Measurements from ENCODE around the gene KRT38. TPM values are rescaled to one million over a fixed set of nuclear protein-coding genes. Genes with fewer than 3 reads are reported as not detected.

Gene KRT38
- total and polyA plus RNA-seq, 4 donors: not detected

DNA sequence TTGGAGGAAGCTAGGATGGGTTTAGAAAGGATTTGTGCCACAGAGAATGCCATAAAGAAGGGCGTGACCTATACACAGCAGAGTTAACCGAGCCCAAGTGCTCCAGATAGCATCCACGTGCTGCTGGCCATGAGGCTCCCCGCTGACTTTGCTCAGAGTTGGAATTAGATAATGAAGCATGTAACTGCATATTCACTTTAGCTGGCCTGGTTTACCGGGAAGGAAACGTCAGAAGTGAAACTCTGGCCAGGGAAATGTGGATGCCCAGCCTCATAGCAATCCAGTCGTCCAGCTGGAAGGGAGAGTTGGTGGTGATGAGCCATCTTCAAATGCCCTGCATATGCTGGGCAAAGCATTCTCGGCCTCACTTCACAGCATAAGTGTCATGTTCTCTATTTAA, 34.1 kb upstream of the KRT38 start:
- no peak for DNase-seq
- no peak overlapping the region for H3K4me3 ChIP-seq
- 75 to 79% methylated on average over 8 of the region's 8 CpGs for WGBS, 2 donors
- H3K9me3 ChIP-seq (ENCODE audit: control insufficient read depth in 4 of 4, insufficient read depth in 3 of 4, low read length in 3 of 4): peaks cover 0 to 4% (median 2%) of the 10 kb centered on the region in 4 donors
- no peak overlapping the region for H3K9ac ChIP-seq (ENCODE audit: insufficient read depth in 1 of 2, low read length in 2 of 2)
- TF ChIP-seq CTCF (IDR thresholded peaks at IDR 0.05; ENCODE audit: control extremely low read depth, extremely low read depth): no peak
- no peak overlapping the region for H3K27ac ChIP-seq (ENCODE audit: low read depth in 1 of 2, low read length in 1 of 2)
- no peak for ATAC-seq (ENCODE audit: insufficient read depth, low FRiP score)
- H3K36me3 ChIP-seq (ENCODE audit: control insufficient read depth in 4 of 4, insufficient read depth in 4 of 4, low read length in 4 of 4): no peaks in the 10 kb centered on the region
- no peaks in the 10 kb centered on the region for H3K27me3 ChIP-seq (ENCODE audit: control insufficient read depth in 3 of 3, insufficient read depth in 3 of 3, low read length in 2 of 3)
- H3K4me1 ChIP-seq (ENCODE audit: control insufficient read depth in 5 of 5, insufficient read depth in 5 of 5, low read length in 5 of 5): no peaks in the 10 kb centered on the region

DNA sequence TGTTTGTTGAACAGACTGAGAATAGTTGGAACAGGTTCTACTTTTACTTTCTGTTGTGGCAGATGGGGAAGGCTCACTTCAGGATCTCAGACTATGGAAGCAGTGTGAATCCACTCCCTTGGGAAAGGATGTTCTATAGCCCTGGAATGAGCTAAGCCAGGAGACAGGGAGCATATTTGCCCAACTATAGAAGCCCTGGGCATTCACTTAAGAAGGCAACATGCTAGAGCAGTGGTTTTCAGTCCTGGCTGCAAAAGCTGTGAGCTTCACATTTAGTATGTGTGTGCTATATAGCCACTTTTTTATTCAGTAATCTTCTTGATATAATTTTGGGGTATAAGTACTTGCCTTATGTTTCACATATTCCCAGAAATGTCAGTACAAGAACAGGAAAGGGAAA, 27.6 kb upstream of the KRT38 start:
- no peak for DNase-seq
- Histone ChIP-seq H3K36me3 (ENCODE audit: control insufficient read depth in 4 of 4, insufficient read depth in 4 of 4, low read length in 4 of 4) (no peaks in the 10 kb centered on the region), H3K27me3 (ENCODE audit: control insufficient read depth in 3 of 3, insufficient read depth in 3 of 3, low read length in 2 of 3) (no peaks in the 10 kb centered on the region), H3K9me3 (ENCODE audit: control insufficient read depth in 4 of 4, insufficient read depth in 3 of 4, low read length in 3 of 4) (peaks cover 0 to 9% (median 4%) of the 10 kb centered on the region in 4 donors), H3K9ac (ENCODE audit: insufficient read depth in 1 of 2, low read length in 2 of 2) (no peak overlapping the region), H3K4me3 (no peak overlapping the region), H3K27ac (ENCODE audit: low read depth in 1 of 2, low read length in 1 of 2) (no peak overlapping the region), H3K4me1 (ENCODE audit: control insufficient read depth in 5 of 5, insufficient read depth in 5 of 5, low read length in 5 of 5) (peaks cover 0 to 4% (median 0%) of the 10 kb centered on the region in 5 donors)
- TF ChIP-seq CTCF (IDR thresholded peaks at IDR 0.05; ENCODE audit: control extremely low read depth, extremely low read depth): no peak
- no peak for ATAC-seq (ENCODE audit: insufficient read depth, low FRiP score)

DNA sequence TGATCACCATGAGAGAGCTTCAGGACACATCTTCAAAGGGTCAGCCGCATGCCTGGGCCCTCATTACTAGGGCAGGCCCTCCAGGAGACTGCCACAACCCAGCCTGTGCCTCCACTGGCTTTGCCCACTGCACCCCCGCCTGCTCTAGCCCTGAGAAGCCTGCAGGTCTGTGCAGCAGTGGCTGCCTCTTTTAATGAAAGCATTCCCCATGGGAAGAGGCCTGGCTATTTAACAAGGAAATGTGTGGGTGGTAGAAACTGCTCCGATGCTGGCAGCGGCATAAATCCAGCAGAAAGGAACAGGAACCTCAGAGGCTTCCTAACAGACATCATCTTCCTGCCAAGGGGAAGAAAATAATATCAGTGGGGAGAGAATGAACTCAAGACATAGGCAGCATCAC, 26.8 kb upstream of the KRT38 start:
- WGBS, 2 donors: 61 to 70% methylated on average over 4 of the region's 4 CpGs
- DNase-seq (no peak), ATAC-seq (ENCODE audit: insufficient read depth, low FRiP score) (no peak)
- H3K9me3 ChIP-seq (ENCODE audit: control insufficient read depth in 4 of 4, insufficient read depth in 3 of 4, low read length in 3 of 4): peaks cover 0 to 9% (median 4%) of the 10 kb centered on the region in 4 donors
- H3K36me3 ChIP-seq (ENCODE audit: control insufficient read depth in 4 of 4, insufficient read depth in 4 of 4, low read length in 4 of 4): no peaks in the 10 kb centered on the region
- H3K27me3 ChIP-seq (ENCODE audit: control insufficient read depth in 3 of 3, insufficient read depth in 3 of 3, low read length in 2 of 3): no peaks in the 10 kb centered on the region
- no peak overlapping the region for H3K4me3 ChIP-seq
- H3K4me1 ChIP-seq (ENCODE audit: control insufficient read depth in 5 of 5, insufficient read depth in 5 of 5, low read length in 5 of 5): peaks cover 0 to 4% (median 0%) of the 10 kb centered on the region in 5 donors
- no peak for TF ChIP-seq CTCF (IDR thresholded peaks at IDR 0.05; ENCODE audit: control extremely low read depth, extremely low read depth)
- no peak overlapping the region for H3K27ac ChIP-seq (ENCODE audit: low read depth in 1 of 2, low read length in 1 of 2)
- H3K9ac ChIP-seq (ENCODE audit: insufficient read depth in 1 of 2, low read length in 2 of 2): no peak overlapping the region

- no peak within 1 kb of the TSS for H3K27ac ChIP-seq (ENCODE audit: low read depth in 1 of 2, low read length in 1 of 2)
- H3K4me3 ChIP-seq: no peak within 1 kb of the TSS
- H3K27me3 ChIP-seq (ENCODE audit: control insufficient read depth in 3 of 3, insufficient read depth in 3 of 3, low read length in 2 of 3): no peaks in the 10 kb centered on the region
- H3K9me3 ChIP-seq (ENCODE audit: control insufficient read depth in 4 of 4, insufficient read depth in 3 of 4, low read length in 3 of 4): peaks cover 0 to 9% (median 4%) of the 10 kb centered on the region in 4 donors
- H3K36me3 ChIP-seq (ENCODE audit: control insufficient read depth in 4 of 4, insufficient read depth in 4 of 4, low read length in 4 of 4): no peaks in the 10 kb centered on the region
- no peak for TF ChIP-seq CTCF (IDR thresholded peaks at IDR 0.05; ENCODE audit: control extremely low read depth, extremely low read depth)
- WGBS, 2 donors: 93 to 94% methylated on average over 14 of the region's 14 CpGs
- H3K9ac ChIP-seq (ENCODE audit: insufficient read depth in 1 of 2, low read length in 2 of 2): no peak within 1 kb of the TSS
- peaks cover 0 to 4% (median 0%) of the 10 kb centered on the region in 5 donors for H3K4me1 ChIP-seq (ENCODE audit: control insufficient read depth in 5 of 5, insufficient read depth in 5 of 5, low read length in 5 of 5)
- DNase-seq (no peak), ATAC-seq (ENCODE audit: insufficient read depth, low FRiP score) (no peak)
These were observed 26.2 kb upstream of the KRT38 start, which contains the start of gene KRT32 for GRCh38 chr17:41466988-41467387. Gene KRT32, minus strand, starts transcription at chr17:41467386. Its CDS starts 61 bp downstream, at chr17:41467325.

Data from lung (tissue), 12 donors.